Measurements from ENCODE around the gene CPA1.
"Not testable (repeated sequence)": the region's sequence is repeated elsewhere in the genome, so short reads cannot be mapped to it uniquely, and the experiment has no call there.

- TF ChIP-seq CTCF (optimal IDR thresholded peaks at IDR 0.05 in 1 of 3, IDR thresholded peaks at IDR 0.05 in 1 of 3, conservative IDR thresholded peaks at IDR 0.05 in 1 of 3; ENCODE audit: extremely low read depth in 1 of 3, insufficient read depth in 2 of 3, low read length in 3 of 3); EZH2 (IDR thresholded peaks at IDR 0.05; ENCODE audit: low read length): not testable (repeated sequence)
Observed at GRCh38 chr7:130376461-130376860, 3.8 kb upstream of the CPA1 start.
